ENCODE measurements around the gene PTK6.

DNA sequence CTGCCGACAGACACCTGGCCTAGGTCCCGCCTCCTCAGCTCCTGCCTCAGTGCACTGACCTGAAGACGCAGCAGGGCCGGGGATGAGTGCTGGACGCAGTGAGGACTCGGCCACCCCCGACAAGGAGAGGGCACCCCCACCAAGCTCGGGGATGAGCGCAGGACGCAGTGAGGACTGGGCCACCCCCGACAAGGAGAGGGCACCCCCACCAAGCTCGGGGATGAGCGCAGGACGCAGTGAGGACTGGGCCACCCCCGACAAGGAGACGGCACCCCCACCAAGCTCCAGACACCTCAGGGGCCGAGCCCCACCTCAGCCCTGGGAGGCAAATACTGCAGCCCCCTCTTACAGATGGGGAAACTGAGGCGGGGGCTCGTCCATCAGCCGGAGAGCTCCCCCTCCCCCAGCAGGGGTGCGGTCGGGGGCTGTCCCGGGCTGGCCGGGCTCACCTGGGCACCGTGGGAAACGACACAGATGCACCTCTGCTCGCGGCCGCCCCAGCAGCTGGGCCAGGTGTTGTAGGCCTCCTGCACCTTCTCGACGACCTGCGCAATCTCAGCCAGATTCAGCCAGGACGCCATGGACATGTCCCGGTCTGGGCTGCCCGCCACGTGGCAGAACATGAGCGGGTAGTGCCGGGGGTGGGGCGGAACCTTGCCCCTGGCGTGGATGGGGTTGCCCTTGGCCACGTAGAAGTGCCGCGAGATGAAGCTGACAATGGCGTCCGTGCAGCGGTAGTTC is 29.4 kb upstream of the PTK6 start:
- TF ChIP-seq, protein P1, sequence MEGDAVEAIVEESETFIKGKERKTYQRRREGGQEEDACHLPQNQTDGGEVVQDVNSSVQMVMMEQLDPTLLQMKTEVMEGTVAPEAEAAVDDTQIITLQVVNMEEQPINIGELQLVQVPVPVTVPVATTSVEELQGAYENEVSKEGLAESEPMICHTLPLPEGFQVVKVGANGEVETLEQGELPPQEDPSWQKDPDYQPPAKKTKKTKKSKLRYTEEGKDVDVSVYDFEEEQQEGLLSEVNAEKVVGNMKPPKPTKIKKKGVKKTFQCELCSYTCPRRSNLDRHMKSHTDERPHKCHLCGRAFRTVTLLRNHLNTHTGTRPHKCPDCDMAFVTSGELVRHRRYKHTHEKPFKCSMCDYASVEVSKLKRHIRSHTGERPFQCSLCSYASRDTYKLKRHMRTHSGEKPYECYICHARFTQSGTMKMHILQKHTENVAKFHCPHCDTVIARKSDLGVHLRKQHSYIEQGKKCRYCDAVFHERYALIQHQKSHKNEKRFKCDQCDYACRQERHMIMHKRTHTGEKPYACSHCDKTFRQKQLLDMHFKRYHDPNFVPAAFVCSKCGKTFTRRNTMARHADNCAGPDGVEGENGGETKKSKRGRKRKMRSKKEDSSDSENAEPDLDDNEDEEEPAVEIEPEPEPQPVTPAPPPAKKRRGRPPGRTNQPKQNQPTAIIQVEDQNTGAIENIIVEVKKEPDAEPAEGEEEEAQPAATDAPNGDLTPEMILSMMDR (IDR thresholded peaks at IDR 0.05): no peak
- TF ChIP-seq REST (IDR thresholded peaks at IDR 0.05): no peak
- no peak for TF ChIP-seq CHD4 (IDR thresholded peaks at IDR 0.05; ENCODE audit: borderline replicate concordance)
- TF ChIP-seq MAZ (IDR thresholded peaks at IDR 0.05; ENCODE audit: borderline replicate concordance, low read depth, low read length): no peak
- TF ChIP-seq, protein P2, sequence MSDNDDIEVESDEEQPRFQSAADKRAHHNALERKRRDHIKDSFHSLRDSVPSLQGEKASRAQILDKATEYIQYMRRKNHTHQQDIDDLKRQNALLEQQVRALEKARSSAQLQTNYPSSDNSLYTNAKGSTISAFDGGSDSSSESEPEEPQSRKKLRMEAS (IDR thresholded peaks at IDR 0.05): no peak
- TF ChIP-seq MYC (IDR thresholded peaks at IDR 0.05; ENCODE audit: borderline replicate concordance, low read length): no peak
- TF ChIP-seq, protein P3, sequence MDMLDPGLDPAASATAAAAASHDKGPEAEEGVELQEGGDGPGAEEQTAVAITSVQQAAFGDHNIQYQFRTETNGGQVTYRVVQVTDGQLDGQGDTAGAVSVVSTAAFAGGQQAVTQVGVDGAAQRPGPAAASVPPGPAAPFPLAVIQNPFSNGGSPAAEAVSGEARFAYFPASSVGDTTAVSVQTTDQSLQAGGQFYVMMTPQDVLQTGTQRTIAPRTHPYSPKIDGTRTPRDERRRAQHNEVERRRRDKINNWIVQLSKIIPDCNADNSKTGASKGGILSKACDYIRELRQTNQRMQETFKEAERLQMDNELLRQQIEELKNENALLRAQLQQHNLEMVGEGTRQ (IDR thresholded peaks at IDR 0.05): no peak
- no peak for TF ChIP-seq CHD2 (IDR thresholded peaks at IDR 0.05; ENCODE audit: low read length, partially characterized antibody)
- no peak for TF ChIP-seq SREBF2 (IDR thresholded peaks at IDR 0.05)

Measured in A549 (cell line).